Neutrophil (primary cell): ENCODE measurements around the gene TBCCD1.

Experiments
- H3K27ac ChIP-seq: fragments of 200-600 bp; sonication (generic); 2 replicates; pipeline ENCODE4 v1.5.1; 2016; ENCODE audit warnings: mild to moderate bottlenecking, moderate library complexity
- H3K27me3 ChIP-seq: fragments of 200-600 bp; sonication (generic); 2 replicates; pipeline ENCODE4 v1.6.0; 2016; ENCODE audit warnings: mild to moderate bottlenecking
- H3K36me3 ChIP-seq: fragments of 200-600 bp; sonication (generic); 2 replicates; pipeline ENCODE4 v1.5.1; 2017
- H3K4me1 ChIP-seq, 2 experiments: fragments of 200-600 bp in 1 of 2; sonication (generic) in 1 of 2; 1 replicate in 1 of 2; 2 replicates in 1 of 2; pipeline versions ENCODE4 v1.5.1 to v1.6.1; 2013 to 2016; ENCODE audit warnings: low read depth in 1 of 2, low read length in 1 of 2, mild to moderate bottlenecking in 1 of 2, moderate library complexity in 1 of 2; ENCODE audit not compliant: control insufficient read depth in 1 of 2, insufficient read depth in 1 of 2
- H3K4me3 ChIP-seq, 2 experiments: fragments of 200-600 bp in 1 of 2; sonication (generic) in 1 of 2; 1 replicate in 1 of 2; 2 replicates in 1 of 2; pipeline ENCODE4 v1.5.1; 2013 to 2016; ENCODE audit warnings: low read depth in 1 of 2, low read length in 1 of 2, mild to moderate bottlenecking in 1 of 2, moderate library complexity in 1 of 2
- H3K9me3 ChIP-seq: fragments of 200-600 bp; sonication (generic); 2 replicates; pipeline ENCODE4 v1.5.1; 2016
- TF ChIP-seq, protein P1 (sequence below): fragments of 200-600 bp; sonication (generic); IDR thresholded peaks from 2 replicates; pipeline ENCODE4 v1.5.1; 2016; ENCODE audit warnings: antibody characterized with exemption

Gene TBCCD1

DNA sequence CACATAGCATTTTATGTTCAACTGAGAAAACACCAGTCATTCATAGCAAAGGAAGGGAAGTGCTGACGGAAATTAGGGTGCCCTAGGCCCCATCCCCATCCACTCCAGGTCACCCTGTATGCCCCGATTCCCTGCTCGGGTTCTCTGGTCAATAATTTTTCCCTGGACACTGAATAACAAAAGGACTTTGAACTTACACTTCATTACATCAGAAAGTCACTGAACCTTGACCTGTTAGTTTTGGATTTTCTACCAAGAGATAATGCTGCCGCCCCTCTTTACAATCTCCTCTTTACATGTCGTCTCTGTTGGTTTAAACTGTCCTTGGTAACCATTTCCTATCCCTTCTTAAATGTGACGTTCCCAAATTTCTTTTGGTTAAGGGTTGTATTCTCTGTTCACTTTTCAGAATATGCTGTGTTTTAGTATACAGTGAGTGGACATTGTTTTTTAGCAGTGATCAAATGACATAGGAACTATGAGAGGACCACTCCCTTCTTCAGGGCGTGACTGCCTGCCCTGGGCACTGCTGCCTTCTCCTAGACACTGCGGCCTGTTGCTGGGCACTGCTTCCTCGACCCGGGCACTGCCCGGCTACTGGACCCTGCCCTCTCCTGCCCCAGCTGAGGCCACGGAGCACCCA, 32.1 kb upstream of the TBCCD1 start:
- Histone ChIP-seq H3K4me1 (no peaks in the 10 kb centered on the region), H3K9me3 (no peaks in the 10 kb centered on the region), H3K36me3 (no peaks in the 10 kb centered on the region), H3K27me3 (no peaks in the 10 kb centered on the region), H3K27ac (no peak overlapping the region), H3K4me3 (no peak overlapping the region)
- TF ChIP-seq, protein P1, sequence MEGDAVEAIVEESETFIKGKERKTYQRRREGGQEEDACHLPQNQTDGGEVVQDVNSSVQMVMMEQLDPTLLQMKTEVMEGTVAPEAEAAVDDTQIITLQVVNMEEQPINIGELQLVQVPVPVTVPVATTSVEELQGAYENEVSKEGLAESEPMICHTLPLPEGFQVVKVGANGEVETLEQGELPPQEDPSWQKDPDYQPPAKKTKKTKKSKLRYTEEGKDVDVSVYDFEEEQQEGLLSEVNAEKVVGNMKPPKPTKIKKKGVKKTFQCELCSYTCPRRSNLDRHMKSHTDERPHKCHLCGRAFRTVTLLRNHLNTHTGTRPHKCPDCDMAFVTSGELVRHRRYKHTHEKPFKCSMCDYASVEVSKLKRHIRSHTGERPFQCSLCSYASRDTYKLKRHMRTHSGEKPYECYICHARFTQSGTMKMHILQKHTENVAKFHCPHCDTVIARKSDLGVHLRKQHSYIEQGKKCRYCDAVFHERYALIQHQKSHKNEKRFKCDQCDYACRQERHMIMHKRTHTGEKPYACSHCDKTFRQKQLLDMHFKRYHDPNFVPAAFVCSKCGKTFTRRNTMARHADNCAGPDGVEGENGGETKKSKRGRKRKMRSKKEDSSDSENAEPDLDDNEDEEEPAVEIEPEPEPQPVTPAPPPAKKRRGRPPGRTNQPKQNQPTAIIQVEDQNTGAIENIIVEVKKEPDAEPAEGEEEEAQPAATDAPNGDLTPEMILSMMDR, result no peak

DNA sequence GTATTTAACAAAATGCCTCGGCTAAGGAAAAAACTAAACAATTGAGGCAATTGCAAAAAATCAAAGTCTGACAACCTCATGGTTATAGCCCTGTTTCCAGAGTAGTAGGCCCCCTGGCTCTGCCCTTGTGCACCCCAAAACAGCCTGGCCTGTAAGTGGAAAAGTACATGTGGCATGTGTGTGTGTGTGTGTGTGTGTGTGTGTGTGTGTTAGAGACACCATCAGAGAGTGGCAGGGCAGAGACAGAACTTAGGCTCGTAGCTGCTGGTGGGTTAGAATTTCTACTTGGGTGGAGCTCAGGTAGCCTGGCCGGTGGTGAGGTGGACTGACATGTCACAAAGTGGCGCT, 31.6 kb upstream of the TBCCD1 start:
- no peak overlapping the region for H3K27ac ChIP-seq
- H3K27me3 ChIP-seq, result no peaks in the 10 kb centered on the region
- no peaks in the 10 kb centered on the region for H3K36me3 ChIP-seq
- H3K4me1 ChIP-seq, result no peaks in the 10 kb centered on the region
- H3K4me3 ChIP-seq, result no peak overlapping the region
- no peaks in the 10 kb centered on the region for H3K9me3 ChIP-seq
- TF ChIP-seq, protein P1, result no peak

DNA sequence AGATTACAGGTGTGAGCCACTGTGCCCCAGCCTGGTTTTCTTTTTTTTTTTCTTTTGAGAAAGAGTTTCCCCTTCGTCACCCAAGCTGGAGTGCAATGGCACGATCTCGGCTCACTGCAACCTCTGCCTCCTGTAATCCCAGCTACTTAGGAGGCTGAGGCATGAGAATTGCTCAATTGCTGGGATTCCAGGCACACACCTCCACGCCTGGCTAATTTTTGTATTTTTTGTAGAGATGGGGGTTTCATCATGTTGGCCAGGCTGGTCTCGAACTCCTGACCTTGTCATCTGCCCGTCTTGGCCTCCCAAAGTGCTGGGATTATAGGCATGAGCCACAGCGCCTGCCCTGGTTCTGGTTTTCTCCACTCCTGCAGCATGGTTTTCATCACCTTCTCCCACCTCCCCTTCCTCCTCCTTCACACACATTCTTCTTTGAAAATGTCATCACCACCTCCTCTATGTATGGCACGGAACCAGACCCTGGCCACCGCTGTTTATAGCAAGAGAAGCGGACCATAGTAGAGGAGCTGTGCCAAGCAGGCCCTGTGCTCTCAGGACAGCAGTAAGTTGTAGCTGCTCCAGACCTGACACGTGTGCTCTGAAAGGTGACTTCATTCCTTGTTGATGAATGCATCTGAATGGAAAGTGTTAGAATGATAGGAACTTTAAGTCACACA, 31.1 kb upstream of the TBCCD1 start:
- Histone ChIP-seq H3K4me1 (no peaks in the 10 kb centered on the region), H3K36me3 (no peaks in the 10 kb centered on the region), H3K27me3 (no peaks in the 10 kb centered on the region), H3K27ac (no peak overlapping the region), H3K9me3 (no peaks in the 10 kb centered on the region), H3K4me3 (no peak overlapping the region)
- TF ChIP-seq, protein P1, result no peak

DNA sequence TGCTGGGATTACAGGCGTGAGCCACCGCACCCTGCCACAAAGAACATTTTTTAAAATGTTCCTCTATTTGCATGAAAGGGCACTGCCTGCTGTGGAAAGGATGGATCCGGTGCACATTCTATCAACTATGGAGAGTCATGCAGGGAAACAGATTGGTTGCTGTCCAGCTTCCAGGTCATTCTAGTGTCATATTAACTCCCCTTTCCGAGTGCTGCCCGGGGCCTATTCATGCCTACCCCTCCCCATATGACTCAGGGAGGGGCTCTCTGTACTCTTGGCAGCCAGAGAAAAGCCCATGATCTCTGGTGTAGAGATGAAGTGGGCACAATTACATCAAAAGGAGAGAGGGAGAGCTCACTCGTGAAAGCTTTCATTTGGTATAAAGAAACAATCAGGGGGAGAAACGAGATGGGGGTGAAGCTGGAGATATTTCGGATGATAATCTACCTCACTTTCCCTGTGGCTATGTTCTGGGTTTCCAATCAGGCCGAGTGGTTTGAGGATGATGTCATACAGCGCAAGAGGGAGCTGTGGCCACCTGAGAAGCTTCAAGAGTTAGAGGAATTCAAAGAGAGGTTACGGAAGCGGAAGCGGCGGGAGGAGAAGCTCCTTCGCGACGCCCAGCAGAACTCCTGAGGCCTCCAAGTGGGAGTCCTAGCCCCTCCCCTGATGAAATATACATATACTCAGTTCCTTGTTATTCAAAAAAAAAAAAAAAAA, 29.6 kb upstream of the TBCCD1 start:
- H3K4me1 ChIP-seq, result no peaks in the 10 kb centered on the region
- TF ChIP-seq, protein P1, result no peak
- H3K4me3 ChIP-seq, result no peak overlapping the region
- no peaks in the 10 kb centered on the region for H3K36me3 ChIP-seq
- no peaks in the 10 kb centered on the region for H3K27me3 ChIP-seq
- H3K27ac ChIP-seq, result no peak overlapping the region
- H3K9me3 ChIP-seq, result no peaks in the 10 kb centered on the region

DNA sequence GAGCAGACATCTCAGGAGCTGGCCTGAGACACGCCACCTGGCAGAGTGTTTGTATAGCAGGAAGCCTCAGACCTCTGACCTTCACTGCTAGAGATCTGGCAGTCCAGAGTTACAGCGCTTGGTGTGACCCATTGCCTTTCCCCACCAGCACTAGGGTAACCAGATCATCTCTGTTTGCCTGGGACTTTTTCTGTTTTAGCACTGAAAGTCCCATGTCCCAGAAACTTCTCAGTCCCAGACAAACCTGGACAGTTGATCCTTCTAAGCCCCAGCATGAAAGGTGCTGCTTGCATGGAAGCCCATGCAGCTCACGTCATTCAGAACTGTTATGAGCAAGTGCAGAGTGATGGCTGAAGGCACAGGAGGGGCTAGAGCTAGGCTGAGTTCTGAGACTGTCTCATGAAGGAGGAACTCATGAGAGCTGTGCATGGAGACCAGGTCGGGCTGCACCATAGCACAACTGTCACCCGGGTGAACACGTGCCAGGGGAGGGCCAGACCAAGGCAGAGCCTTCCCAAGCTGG, 27.5 kb upstream of the TBCCD1 start:
- no peaks in the 10 kb centered on the region for H3K36me3 ChIP-seq
- no peaks in the 10 kb centered on the region for H3K4me1 ChIP-seq
- H3K27ac ChIP-seq, result no peak overlapping the region
- no peaks in the 10 kb centered on the region for H3K27me3 ChIP-seq
- H3K4me3 ChIP-seq, result no peak overlapping the region
- H3K9me3 ChIP-seq, result no peaks in the 10 kb centered on the region
- TF ChIP-seq, protein P1, result no peak
